ENCODE data around the gene LY9.

Gene LY9

DNA sequence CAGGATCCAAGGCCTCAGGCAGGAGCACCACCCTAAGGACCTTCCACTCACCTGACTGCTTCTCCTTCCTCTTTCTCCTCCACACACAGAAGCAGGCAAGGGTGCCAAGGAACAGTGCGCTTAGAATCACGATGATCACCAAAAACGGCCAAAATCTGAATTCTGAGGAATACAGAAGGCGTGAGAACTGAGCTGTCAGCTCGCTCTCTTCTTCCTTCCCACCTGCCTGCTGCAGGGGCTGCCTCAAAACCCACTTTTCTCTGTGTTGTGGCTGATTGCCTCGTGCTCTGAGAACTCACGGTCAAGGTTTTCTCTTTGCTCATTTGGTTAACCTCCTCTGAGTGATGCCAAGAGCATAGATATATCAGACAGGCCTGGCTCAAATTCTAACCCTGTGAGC lies 42.9 kb downstream of the LY9 start:
- DNase-seq, result no peak

DNA sequence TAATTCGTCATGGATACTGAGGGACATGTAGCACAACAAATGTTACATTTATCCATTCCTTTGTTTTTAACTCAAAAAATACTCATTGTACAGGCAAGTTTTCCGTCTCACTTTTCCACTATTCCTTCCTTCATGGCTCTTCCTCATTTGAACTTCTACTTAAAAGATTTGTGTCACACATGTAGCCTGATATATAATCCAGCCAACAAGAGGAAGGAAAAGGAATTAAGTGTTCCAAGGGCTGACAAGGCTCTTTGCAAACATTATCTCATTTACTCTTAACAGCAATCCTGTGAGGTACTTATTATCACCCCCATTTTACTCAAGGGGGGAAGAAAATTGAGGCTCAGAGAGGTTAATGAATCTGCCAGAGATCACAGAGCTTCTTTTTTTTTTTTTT lies 43.8 kb downstream of the LY9 start:
- no peak for DNase-seq

DNA sequence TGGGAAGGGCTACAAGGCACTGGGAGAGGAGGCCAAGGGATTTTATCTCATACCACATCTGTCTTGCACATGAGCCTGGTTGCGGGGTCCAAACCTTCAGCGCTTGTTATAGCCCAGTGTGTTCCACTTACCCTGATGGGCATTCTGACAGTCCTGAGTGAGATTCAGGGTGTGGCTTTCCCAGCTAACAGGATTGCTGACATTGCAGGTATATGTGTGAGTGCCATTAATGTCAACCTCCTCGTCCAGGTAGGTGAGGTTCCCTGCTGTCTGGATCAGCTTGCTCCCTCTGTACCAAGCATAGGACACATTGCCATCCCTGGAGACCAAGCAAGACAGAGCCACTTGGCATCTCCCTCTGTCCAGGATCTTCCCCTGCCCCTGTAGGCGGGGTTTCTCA lies 45.1 kb downstream of the LY9 start:
- no peak for DNase-seq

DNA sequence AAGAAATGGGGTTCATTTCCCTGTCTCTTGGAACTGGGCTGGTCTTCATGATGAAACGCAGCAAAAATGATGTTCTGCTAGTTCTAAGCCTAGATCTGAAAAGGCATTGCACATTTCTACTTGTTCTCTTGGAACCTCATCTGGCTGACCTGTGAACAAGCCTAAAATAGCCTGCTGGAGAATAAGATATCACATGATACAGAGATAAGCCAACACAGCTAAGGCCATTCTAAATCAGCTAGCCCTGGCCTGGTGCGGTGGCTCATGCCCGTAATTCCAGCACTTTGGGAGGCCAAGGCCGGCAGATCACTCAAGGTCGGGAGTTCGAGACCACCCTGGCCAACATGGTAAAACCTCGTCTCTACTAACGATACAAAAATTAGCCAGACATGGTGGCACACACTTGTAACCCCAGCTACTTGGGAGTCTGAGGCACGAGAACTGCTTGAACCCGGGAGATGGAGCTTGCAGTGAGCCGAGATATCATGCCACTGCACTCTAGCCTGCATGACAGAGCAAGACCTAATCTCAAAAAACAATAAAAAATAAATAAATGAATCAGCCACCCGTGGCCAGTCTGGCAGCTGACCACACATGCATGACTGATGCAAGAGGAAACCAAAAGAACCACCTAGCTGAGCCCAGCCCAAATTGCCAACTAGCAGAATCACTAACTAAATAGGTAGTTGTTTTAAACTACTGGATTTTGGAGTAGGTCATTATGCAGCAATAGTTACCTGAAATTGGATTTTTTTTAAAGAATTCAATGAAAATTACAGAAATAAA lies 48.7 kb downstream of the LY9 start:
- no peak for DNase-seq

DNA sequence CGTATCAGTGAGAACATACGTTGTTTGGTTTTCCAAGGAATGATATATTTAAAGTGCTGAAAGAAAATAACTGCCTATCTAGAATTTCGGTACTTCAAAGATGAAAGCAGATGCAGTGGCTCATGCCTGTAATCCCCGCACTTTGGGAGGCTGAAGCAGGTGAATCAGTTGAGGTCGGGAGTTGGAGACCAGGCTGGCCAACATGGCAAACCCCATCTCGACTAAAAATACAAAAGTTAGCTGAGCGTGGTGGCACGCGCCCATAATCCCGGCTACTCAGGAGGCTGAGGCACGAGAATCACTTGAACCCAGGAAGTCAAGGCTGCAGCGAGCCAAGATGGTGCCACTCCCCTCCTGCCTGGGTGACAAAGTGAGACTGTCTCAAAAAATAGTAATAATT lies 50.3 kb downstream of the LY9 start:
- no peak for DNase-seq

DNA sequence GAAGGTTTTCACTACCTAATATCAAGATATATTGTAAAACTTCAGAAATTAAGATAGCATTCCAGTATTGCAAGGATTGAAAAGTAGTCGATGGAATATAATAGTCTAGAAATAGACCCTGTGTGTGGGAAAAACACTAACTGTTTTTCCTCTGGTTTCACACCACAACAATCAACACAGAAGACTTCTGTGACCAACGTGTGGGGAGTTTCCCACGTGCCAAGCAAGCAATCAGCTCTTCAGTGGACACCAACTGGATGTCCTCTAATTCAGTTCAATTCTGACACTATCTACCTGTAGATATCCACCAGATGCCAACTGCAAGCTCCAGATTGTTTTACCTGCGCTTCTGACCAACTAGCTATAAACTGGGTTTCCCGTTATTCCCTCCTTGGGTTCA lies 54.6 kb downstream of the LY9 start:
- DNase-seq, result no peak

DNA sequence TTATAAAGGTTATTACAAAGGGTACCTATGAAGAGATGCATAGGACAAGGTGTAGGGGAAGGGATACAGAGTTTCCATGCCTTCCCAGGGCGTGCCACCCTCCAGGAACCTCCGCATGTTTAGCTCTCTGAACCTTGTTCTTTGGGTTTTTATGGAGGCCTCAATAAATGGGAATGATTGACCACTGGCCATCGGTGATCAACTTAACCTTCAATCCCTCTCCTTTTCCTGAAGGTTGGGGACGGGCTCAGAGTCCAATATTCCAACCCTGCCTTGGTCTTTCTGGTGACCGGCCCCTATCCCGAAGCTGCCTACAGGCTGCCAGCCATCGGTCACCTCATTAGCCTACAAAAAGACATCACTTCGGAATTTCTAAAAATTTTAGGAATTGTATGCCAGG lies 55.0 kb downstream of the LY9 start:
- no peak for DNase-seq

DNA sequence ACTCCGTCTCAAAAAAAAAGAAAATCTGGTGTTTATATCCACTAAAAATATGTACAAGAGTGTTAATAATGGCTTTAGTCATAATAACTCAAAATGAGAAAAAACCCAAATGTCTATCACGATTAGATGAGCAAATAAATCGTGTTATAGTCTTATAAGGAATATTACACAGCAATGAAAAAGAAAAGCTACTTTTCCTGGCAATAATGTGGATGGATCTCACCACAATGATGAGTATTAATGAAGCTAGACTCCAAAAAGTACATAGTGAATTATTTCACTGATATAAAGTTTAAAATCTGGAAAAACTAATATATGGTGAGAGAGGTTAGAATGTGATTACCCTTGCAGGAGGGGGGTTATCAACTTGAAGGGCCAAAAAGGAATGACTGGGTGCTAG lies 57.0 kb downstream of the LY9 start:
- DNase-seq, result no peak

DNA sequence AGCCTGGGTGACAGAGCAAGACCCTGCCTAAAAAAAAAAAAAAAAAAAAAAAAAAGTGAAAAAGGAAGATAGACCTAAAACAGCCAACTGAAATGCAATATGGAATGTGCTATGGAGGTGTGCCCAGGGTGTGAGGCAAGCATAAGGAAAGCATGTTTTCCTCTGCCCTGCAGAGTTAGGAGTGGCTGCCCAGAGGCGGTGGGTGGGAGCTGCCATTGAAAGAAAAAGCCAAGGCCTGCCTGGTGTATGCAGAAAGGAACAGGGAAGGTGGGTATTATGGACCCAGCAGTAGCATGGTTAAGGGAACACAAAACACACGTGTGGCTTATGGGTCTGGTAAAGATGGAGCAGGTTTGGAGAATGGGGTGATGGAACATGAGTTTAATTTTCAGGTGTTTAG lies 57.8 kb downstream of the LY9 start:
- DNase-seq, result no peak

DNA sequence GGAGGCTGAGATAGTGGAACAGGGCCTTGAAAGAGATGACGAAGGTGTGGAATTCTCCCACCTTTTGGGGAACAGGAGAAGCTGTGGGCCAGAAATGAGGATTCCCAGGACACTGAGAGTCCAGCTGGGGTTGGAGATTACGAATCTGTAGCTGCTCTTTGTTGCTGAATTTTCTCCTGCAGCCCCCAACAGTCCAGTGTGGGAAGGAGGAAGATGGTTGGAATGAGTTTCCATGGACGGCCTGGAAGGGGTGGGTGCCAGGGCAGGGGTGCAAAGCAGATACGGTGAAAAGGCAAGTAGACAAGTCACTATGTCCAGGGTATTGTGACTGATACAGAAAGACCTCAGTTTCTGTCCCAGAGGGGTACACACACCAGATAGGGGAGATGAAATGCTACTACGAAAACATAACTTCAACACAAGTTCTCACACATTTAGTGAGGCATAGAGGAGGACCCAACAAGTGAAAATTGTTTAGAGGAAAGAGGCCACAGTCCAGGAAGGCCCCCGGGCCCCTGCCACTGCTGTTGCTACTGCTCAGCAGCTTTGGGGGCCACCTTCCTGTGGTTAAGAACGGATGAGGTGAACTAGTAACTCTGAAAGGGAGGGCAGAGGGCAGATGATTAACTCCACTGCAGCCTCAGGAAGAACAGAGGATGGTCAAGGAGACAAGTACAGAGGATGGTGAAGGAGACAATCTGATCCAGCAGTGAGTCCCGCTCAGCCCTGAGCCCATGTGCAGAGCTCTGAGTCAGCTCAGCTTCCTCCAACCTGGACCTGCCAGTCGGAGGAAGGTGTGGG lies 59.4 kb downstream of the LY9 start:
- no peak for DNase-seq

DNA sequence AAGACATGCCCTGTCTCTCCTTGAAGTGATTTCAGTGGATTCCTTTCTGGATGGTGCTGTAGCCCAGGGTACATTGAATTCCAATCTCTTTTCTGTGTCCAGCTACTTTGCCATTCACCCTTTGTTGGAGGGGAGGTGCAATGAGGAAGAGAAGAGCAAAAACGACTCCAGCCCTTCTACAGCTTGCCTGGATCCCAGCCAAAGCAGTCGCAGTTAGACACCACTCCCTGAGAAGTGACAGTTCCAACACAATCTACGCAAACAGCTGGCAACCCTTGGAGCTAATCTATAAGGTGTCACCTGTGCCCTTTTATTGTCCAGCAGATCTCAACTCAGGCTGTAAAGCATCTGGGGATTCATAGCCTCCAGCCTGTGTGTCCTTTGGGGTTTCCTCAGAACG lies 62.1 kb downstream of the LY9 start:
- DNase-seq, result no peak

DNA sequence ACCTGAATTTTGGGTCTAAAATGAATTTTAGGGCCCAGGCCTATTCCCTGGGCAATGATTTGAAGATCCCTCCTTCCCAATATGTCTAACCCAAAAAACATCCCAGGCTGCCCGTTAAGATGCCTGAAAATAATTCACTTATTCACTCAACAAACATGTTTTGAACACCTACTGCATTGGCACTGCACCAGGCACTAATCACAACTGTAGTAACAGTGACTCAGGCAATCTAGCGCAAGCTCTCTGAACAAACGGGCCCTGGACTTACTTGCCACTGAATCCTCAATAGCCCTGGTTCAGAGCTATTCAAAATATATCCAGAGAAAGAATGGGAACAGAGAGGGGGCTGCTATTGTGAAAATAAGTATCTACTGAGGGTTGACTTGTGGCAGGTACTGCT lies 62.5 kb downstream of the LY9 start:
- DNase-seq, result no peak

DNA sequence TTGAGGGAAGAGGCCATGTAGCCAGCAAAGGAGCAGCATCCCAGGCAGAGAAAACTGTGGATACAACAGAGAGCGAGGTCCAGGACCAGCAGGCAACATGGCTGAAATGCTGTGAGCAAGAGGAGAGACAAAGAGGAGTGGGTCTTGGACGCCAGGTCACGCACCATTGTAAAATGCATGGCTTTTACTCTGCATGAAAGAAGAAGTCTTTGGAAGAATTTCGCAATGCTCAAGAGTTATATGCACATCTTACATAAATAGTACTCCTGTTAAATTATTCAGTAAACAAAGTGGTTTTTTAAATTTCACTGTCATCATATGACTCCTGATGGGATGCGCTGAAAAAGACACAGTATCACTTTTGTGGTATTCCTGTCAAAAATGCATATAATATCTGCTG lies 63.2 kb downstream of the LY9 start:
- no peak for DNase-seq

DNA sequence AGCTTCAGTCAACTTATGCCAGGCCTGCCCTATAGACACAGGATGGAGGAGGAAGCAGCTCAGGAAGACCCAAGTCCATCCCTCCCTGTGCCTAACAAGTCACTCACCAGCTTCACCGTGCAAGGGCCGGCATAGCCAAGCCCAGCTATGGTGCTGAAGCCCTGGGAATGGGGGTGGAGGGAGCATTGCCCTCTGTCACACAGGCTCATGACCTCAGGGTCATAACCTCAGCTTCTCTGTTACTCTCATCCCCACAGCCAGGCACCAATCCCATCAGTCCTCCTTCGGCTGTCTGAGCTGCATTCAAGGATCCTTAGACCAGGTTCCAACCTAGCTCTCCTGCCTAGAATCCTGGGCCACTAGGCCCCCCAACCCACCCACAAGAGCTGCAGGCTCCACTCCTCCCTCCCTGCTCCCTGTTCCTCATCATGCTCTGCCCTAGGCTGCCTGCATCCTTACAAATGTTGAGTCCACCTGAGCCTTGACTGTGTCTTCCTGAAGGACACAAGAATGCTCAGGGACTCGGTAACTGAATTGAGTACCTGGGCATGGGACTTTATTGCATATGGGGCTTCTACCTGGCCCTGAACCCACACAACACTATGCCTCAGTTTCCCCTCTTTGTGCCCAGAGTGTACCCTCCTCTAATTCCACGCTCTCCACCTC lies 65.0 kb downstream of the LY9 start:
- no peak for DNase-seq

DNA sequence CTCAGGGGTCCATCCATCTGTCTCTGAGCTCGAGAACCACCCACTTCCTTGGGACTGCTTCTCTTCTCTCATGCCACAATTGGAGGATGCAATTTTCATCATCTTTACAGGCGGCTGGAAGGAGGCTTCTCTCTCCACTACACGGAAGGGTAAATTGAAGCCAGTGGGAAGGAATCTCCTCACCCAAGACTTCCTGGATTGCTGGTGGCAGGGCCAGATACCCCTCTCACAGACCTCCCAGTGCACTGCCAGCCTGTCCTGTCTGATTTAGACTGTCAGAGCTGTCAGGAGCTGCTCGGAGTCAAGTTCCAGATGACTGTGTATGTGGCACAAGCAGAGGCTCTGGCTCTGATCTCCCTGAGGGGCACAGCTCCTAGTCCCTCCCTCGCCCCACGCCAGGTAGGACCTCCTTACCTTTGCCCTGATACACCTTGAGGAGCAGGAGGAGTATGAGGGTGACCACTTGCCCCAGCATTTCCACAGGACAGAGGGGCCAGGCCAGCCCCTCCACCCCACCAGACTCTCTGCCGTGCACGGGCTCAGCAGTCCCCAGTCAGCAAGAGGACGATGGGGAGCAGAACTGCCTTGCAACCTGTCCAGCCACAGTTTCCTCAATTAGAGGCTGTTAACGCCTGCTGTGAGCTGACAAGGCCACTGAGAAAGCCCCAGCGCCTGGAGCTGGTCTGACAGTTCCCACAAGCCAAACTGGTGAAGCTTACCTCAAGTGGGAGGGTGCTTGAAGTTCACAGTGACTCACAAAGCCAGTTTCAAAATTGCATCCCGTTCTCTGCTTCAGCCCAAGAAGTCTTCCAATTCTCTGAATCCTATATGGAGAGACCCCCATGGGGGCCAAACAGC lies 66.5 kb downstream of the LY9 start, which contains the start of gene CD244:
Gene CD244 (minus strand): TSS at position 685 of the 858 bp plus-strand sequence. CDS start 210 bp downstream, at position 475.
- DNase-seq, result no peak

DNA sequence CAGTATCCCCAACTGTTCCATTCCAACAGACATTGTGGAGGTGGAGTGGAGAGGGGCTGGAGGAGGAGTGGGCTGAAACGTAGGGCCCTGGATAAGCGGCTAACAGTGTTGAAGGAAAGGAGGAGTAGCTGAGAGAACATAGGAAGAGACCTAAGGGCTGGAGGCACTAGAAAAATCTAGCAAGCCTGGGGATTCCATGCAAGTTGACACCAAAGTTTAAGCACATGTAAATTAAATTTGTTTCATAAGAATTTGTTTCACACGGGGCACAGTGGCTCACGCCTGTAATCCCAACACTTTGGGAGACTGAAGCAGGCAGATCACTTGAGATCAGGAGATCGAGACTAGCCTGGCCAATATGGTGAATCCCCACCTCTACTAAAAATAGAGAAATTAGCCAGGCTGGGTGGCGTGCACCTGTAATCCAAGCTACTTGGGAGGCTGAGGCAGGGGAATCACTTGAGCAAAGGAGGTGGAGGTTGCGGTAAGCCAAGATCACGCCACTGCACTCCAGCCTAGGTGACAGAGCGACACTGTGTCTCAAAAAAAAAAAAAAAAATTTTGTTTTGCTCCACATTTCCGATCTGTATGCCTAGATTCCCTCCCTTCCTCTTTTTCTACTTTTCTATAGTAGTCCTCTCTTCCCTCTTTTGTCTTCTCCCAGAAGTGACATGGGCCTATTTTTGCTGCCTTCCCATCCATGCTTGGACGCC lies 67.2 kb downstream of the LY9 start:
- no peak for DNase-seq

DNA sequence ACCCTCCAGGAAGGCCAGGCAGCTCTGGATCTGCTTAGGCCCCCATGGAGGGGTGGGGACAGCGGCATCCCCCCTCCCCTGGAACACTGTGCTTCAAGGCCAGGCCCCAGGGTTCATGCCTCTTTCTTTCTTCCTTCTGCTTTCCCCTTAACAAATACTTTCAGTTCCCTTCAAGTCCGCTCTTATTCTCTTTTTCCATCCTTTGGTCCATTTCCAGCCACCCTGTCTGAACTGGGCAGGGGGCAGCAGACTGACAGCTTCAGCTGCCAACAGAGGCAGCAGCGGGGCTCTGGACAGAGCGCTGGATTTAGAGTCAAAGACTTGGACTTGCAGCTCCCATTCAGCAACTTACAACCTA lies 67.8 kb downstream of the LY9 start:
- no peak for DNase-seq

DNA sequence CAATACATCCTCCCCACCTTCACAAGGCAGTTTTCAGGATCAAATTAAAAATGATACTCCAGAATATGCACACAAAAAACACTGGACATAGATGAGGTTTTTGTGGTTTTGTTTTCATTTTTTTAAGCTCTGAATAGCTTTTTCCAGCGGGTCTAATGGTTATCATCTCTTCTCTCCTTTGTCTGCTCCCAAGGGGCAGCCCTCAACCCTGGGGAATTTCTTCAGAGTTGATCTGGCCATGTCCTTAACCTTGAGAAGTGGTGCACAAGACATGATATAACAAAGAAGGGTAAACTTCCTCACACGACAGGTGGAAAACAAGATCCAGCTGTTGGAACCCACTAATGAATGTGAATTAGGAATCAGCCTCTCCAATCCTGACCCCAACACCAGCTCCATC lies 68.2 kb downstream of the LY9 start:
- no peak for DNase-seq

DNA sequence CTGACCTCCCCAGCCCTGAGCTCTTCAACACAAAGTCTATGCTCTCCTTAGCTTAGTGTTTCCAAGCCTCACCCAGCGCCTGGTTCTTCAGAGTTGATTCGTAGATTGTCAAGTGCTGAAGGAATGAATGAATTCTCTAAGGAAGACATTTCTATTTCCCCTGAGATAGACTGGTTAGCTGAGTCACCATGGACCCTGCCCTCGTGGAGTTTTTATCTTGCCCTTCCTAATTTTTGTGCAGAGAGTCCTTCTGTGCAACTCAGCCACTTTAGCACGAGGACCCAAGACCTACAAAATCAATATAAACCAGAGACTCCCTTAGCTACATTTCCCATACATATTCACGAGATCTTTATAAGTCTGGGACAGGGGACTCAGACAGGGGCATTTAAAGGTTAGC lies 69.4 kb downstream of the LY9 start:
- no peak for DNase-seq

DNA sequence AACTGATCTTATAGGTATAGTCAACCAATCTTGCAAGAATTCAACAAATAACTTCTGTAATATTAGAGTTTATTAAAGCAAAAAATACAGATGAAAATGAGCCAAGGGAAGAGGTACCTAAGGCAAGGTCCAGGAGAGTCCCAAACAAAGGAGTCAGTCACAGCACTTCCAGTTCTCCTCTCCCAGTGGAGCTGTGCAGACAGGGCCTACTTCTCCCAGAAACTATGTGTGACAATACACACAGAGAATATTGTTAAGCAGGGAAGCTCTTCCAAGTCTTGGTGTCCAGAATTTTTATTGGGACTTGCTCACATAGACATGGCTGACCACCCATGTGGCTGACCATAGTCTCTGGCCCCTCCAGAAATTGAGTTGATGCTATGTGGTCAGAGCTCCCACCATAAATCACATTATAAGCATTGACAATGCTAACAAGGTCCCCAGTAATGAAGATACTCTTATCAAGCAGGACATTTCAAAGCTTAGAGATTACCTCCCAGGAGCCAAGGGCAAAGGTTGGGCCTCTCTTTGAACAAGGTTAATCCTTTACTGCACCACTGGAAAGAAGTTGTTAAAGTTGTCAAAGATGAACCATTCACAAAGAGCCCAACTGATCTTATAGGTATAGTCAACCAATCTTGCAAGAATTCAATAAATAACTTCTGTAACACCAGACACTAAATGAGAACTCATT lies 70.2 kb downstream of the LY9 start:
- DNase-seq, result no peak

DNA sequence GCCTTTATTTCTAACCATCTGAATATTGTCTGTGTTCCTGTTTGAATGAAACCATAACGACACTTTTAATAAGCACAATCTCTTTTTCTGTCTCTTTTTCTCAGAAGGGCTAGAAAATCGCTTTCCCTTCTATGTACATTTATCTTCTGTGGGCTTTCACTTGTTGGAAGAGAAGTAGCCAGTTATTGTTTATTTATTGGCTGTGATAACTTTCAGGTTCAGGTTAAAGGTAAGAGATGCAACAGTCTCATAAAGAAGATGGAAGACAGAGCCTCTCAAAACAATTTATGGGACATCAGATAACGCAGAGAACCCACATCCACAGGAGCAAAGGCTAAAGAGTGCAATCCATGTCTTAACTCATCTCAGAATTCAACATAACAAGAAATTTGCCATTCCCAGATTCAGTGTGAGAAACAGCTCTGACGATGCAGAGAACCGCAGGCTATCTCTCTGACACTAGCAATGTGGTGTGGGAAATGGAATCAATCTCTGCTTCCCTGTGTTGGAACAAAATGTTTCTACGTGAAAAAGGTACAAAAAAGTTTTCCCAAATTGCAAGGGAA lies 70.8 kb downstream of the LY9 start:
- no peak for DNase-seq
